Neuronal stem cell (in vitro differentiated cells): ENCODE data around the gene HS6ST3.

ENCODE experiments used
- DNase-seq: peaks from one replicate; pipeline ENCODE4 v3.0.0-alpha.2; 2013; ENCODE audit warnings: low spot score
- H2AFZ ChIP-seq: one replicate; pipeline ENCODE4 v1.6.1; 2013; ENCODE audit warnings: mild to moderate bottlenecking, low read length, inconsistent platforms
- H2AK5ac ChIP-seq: 2 replicates; pipeline ENCODE4 v1.6.1; 2013; ENCODE audit warnings: low read depth, mild to moderate bottlenecking, inconsistent platforms, low read length, moderate library complexity, mixed read lengths
- H2BK120ac ChIP-seq: 2 replicates; pipeline ENCODE4 v1.6.1; 2013; ENCODE audit warnings: low read depth, mild to moderate bottlenecking, inconsistent platforms, low read length, moderate library complexity, mixed read lengths
- H2BK12ac ChIP-seq: one replicate; pipeline ENCODE4 v1.6.1; 2013; ENCODE audit warnings: low read length, inconsistent platforms
- H2BK15ac ChIP-seq: 2 replicates; pipeline ENCODE4 v1.6.1; 2013; ENCODE audit warnings: mild to moderate bottlenecking, low read length, inconsistent platforms, mixed read lengths
- H2BK5ac ChIP-seq: one replicate; pipeline ENCODE4 v1.6.1; 2013; ENCODE audit warnings: inconsistent platforms, mild to moderate bottlenecking, low read length, moderate library complexity
- H3K14ac ChIP-seq: one replicate; pipeline ENCODE4 v1.6.1; 2013; ENCODE audit warnings: low read length, inconsistent platforms
- H3K18ac ChIP-seq: 2 replicates; pipeline ENCODE4 v1.6.1; 2013; ENCODE audit warnings: low read length, inconsistent platforms
- H3K23ac ChIP-seq: 2 replicates; pipeline ENCODE4 v1.6.1; 2013; ENCODE audit warnings: low read depth, mild to moderate bottlenecking, mixed read lengths, low read length, inconsistent platforms; ENCODE audit not compliant: poor library complexity
- H3K27ac ChIP-seq: replicated peaks from 3 replicates; pipeline ENCODE4 v1.5.1; 2013; ENCODE audit warnings: low read length, inconsistent platforms
- H3K27me3 ChIP-seq, 3 experiments: 2 replicates each; pipeline ENCODE4 v1.6.1; 2013; ENCODE audit warnings: low read length in 3 of 3, mild to moderate bottlenecking in 2 of 3, inconsistent platforms in 1 of 3, low read depth in 1 of 3, mixed read lengths in 1 of 3, moderate library complexity in 1 of 3; ENCODE audit not compliant: control insufficient read depth in 3 of 3, insufficient read depth in 3 of 3
- H3K36me3 ChIP-seq, 2 donors: replicated peaks in 1 of 2; 2 replicates each; pipeline ENCODE4 v1.6.1; 2013; ENCODE audit warnings: low read length in 2 of 2; ENCODE audit not compliant: control insufficient read depth in 2 of 2, insufficient read depth in 2 of 2
- H3K4ac ChIP-seq: 2 replicates; pipeline ENCODE4 v1.6.1; 2013; ENCODE audit warnings: inconsistent platforms, mild to moderate bottlenecking, low read length, moderate library complexity
- H3K4me1 ChIP-seq, 2 donors: 1 replicate in 1 of 2; 2 replicates in 1 of 2; pipeline ENCODE4 v1.6.1; 2013; ENCODE audit warnings: low read length in 2 of 2, low read depth in 1 of 2; ENCODE audit not compliant: control insufficient read depth in 2 of 2, insufficient read depth in 1 of 2
- H3K4me2 ChIP-seq: one replicate; pipeline ENCODE4 v1.6.1; 2013; ENCODE audit warnings: mild to moderate bottlenecking, low read length, inconsistent platforms; ENCODE audit not compliant: insufficient read depth, poor library complexity, severe bottlenecking
- H3K4me3 ChIP-seq, 2 donors: 2 replicates each; pipeline ENCODE4 v1.5.1; 2013; ENCODE audit warnings: low read length in 2 of 2, mild to moderate bottlenecking in 2 of 2, inconsistent platforms in 1 of 2, moderate library complexity in 1 of 2
- H3K79me1 ChIP-seq: one replicate; pipeline ENCODE4 v1.6.1; 2013; ENCODE audit warnings: low read depth, mild to moderate bottlenecking, inconsistent platforms, low read length, moderate library complexity
- H3K9ac ChIP-seq: one replicate; pipeline ENCODE4 v1.6.1; 2013; ENCODE audit warnings: mild to moderate bottlenecking, low read depth, low read length, inconsistent platforms; ENCODE audit not compliant: poor library complexity
- H3K9me3 ChIP-seq, 2 donors: replicated peaks in 1 of 2; 2 replicates each; pipeline versions ENCODE3 to v1.6.1; 2013; ENCODE audit warnings: low read length in 2 of 2, mild to moderate bottlenecking in 2 of 2, inconsistent platforms in 1 of 2, low read depth in 1 of 2, mixed read lengths in 1 of 2, moderate library complexity in 1 of 2; ENCODE audit not compliant: control insufficient read depth in 2 of 2, insufficient read depth in 1 of 2
- H4K8ac ChIP-seq: one replicate; pipeline ENCODE4 v1.6.1; 2013; ENCODE audit warnings: low read depth, mild to moderate bottlenecking, inconsistent platforms, low read length, moderate library complexity
- H4K91ac ChIP-seq: one replicate; pipeline ENCODE4 v1.6.1; 2013; ENCODE audit warnings: low read length, low read depth, mild to moderate bottlenecking, inconsistent platforms; ENCODE audit not compliant: poor library complexity
- WGBS, 2 donors: extraction: QIAGEN DNeasy Blood & Tissue Kit; methylation state at CpG; one replicate each; pipeline ENCODE4 v1.1.7; 2013; ENCODE audit warnings: missing lambda C conversion rate in 2 of 2, mixed read lengths in 1 of 2; ENCODE audit not compliant: insufficient read length in 2 of 2, insufficient replicate concordance in 1 of 2; ENCODE audit errors: extremely low coverage in 2 of 2; 5-methylcytosine and 5-hydroxymethylcytosine counted together

HS6ST3 gene

DNA sequence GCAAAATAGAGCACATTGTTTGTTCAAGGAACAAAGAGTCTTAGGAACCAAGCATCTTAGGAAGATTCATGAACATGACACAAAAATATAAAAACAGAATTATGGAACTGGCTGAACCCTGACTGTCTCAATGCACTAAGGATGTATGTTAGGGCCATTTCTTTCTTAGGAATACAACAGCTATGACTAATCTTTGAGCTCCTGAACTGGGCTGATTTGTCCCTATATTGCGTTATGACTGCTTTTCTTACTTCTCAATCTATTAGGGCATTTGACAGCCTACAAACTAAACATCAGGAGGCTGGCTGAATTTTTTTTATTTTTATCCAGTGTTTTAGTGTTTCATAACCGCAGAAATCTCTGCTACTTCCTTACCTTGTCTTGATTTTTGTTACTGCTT is 693.1 kb downstream of the HS6ST3 start:
- no peak overlapping the region for H2BK15ac ChIP-seq
- H3K79me1 ChIP-seq = no peaks in the 10 kb centered on the region
- H2BK12ac ChIP-seq = no peak overlapping the region
- H4K8ac ChIP-seq = no peak overlapping the region
- H3K27ac ChIP-seq = no peak overlapping the region
- no peak overlapping the region for H2BK5ac ChIP-seq
- no CpG with 5 or more reads among the region's 2 CpGs for WGBS, 2 donors
- H3K36me3 ChIP-seq = no peaks in the 10 kb centered on the region
- H3K4me1 ChIP-seq = peaks cover 0 to 2% of the 10 kb centered on the region in 2 donors
- no peak for DNase-seq
- no peak overlapping the region for H3K14ac ChIP-seq
- no peak overlapping the region for H3K4me2 ChIP-seq
- H2BK120ac ChIP-seq = no peak overlapping the region
- no peak overlapping the region for H3K23ac ChIP-seq
- H2AK5ac ChIP-seq = no peak overlapping the region
- H3K27me3 ChIP-seq = no peaks in the 10 kb centered on the region
- no peak overlapping the region for H3K9ac ChIP-seq
- H3K4me3 ChIP-seq = no peak overlapping the region
- no peak overlapping the region for H3K18ac ChIP-seq
- H4K91ac ChIP-seq = no peak overlapping the region
- H2AFZ ChIP-seq = no peak overlapping the region
- H3K4ac ChIP-seq = no peak overlapping the region
- H3K9me3 ChIP-seq = no peaks in the 10 kb centered on the region

DNA sequence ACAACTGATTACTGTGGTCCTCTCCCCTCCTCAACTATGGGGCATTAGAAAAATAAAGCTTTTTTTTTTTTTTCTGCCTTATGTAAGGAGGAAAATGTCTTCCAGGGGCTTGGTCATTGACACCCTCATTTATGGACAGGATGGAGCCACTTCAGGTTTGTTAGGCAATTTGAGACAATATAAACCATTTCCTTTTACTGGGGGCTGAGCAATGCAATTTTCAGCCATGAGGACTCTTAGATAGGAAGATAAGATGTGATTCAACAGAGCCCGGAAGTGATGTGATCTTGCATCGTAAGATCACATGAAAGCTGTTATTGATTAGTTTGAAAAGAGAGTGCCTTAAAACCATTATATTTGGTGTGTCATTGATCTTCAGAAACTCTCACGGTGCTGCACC is 693.6 kb downstream of the HS6ST3 start:
- no peak overlapping the region for H3K27ac ChIP-seq

GRCh38 chr13:96785986-96786385 is 696.1 kb downstream of the HS6ST3 start:
- H2BK120ac ChIP-seq = no peak overlapping the region
- no peak overlapping the region for H3K27ac ChIP-seq
- no peak overlapping the region for H3K4me2 ChIP-seq
- H3K36me3 ChIP-seq = no peaks in the 10 kb centered on the region
- H2AK5ac ChIP-seq = no peak overlapping the region
- WGBS, 2 donors = no CpG with 5 or more reads among the region's 3 CpGs
- no peak overlapping the region for H3K14ac ChIP-seq
- no peak overlapping the region for H2BK15ac ChIP-seq
- no peak overlapping the region for H2AFZ ChIP-seq
- no peaks in the 10 kb centered on the region for H3K79me1 ChIP-seq
- no peak overlapping the region for H3K4ac ChIP-seq
- no peak overlapping the region for H2BK12ac ChIP-seq
- H3K9me3 ChIP-seq = no peaks in the 10 kb centered on the region
- H3K27me3 ChIP-seq = no peaks in the 10 kb centered on the region
- H3K4me3 ChIP-seq = no peak overlapping the region
- H3K4me1 ChIP-seq = peaks cover 0 to 2% of the 10 kb centered on the region in 2 donors
- H2BK5ac ChIP-seq = no peak overlapping the region
- no peak for DNase-seq
- no peak overlapping the region for H3K18ac ChIP-seq
- H4K91ac ChIP-seq = no peak overlapping the region
- no peak overlapping the region for H3K23ac ChIP-seq
- no peak overlapping the region for H3K9ac ChIP-seq
- H4K8ac ChIP-seq = no peak overlapping the region

More for the DNA sequence above, 693.6 kb downstream of the HS6ST3 start:
- H4K91ac ChIP-seq = no peak overlapping the region
- no CpG with 5 or more reads among the region's 3 CpGs for WGBS, 2 donors
- no peak overlapping the region for H2AK5ac ChIP-seq
- no peak overlapping the region for H3K4me2 ChIP-seq
- no peak overlapping the region for H4K8ac ChIP-seq
- no peak overlapping the region for H2BK15ac ChIP-seq
- no peak overlapping the region for H3K14ac ChIP-seq
- no peak for DNase-seq
- no peak overlapping the region for H3K9ac ChIP-seq
- H3K4ac ChIP-seq = no peak overlapping the region
- H3K4me3 ChIP-seq = no peak overlapping the region
- no peaks in the 10 kb centered on the region for H3K27me3 ChIP-seq
- no peak overlapping the region for H2AFZ ChIP-seq
- H3K4me1 ChIP-seq = peaks cover 0 to 2% of the 10 kb centered on the region in 2 donors
- no peaks in the 10 kb centered on the region for H3K9me3 ChIP-seq
- no peaks in the 10 kb centered on the region for H3K79me1 ChIP-seq
- no peak overlapping the region for H3K18ac ChIP-seq
- no peak overlapping the region for H3K23ac ChIP-seq
- H3K36me3 ChIP-seq = no peaks in the 10 kb centered on the region
- no peak overlapping the region for H2BK5ac ChIP-seq
- no peak overlapping the region for H2BK12ac ChIP-seq
- no peak overlapping the region for H2BK120ac ChIP-seq

- Histone ChIP-seq H3K4me3 (no peak overlapping the region), H4K91ac (no peak overlapping the region), H2BK5ac (no peak overlapping the region), H3K79me1 (no peaks in the 10 kb centered on the region), H3K36me3 (no peaks in the 10 kb centered on the region), H3K27me3 (no peaks in the 10 kb centered on the region), H3K27ac (no peak overlapping the region), H2AFZ (no peak overlapping the region), H3K14ac (no peak overlapping the region), H3K4me2 (no peak overlapping the region), H3K18ac (no peak overlapping the region), H2BK15ac (no peak overlapping the region), H3K4ac (no peak overlapping the region), H2BK120ac (no peak overlapping the region), H4K8ac (no peak overlapping the region), H2AK5ac (no peak overlapping the region), H3K9me3 (no peaks in the 10 kb centered on the region), H3K4me1 (no peaks in the 10 kb centered on the region), H3K9ac (no peak overlapping the region), H2BK12ac (no peak overlapping the region), H3K23ac (no peak overlapping the region)
- DNase-seq = no peak
- no CpG with 5 or more reads among the region's 3 CpGs for WGBS, 2 donors
Observed at GRCh38 chr13:96792188-96792587, 702.3 kb downstream of the HS6ST3 start.
